Posterior cingulate gyrus (tissue), 11 donors: ENCODE data around the gene CLN6.
"Not testable (repeated sequence)": the region's sequence is repeated elsewhere in the genome, so short reads cannot be mapped to it uniquely, and the experiment has no call there.

Experiments used
- DNase-seq, 10 donors: peaks; one replicate each; pipeline versions ENCODE4 v3.0.0 to v3.0.0-alpha.2; 2020 to 2021; ENCODE audit warnings: mixed read lengths in 3 of 10
- intact Hi-C: fragments of 100-400 bp; cut with DNase I; formaldehyde crosslinking; loops from one replicate; pipeline ENCODE4 v1.15.1; 2023

The CLN6 gene

DNA sequence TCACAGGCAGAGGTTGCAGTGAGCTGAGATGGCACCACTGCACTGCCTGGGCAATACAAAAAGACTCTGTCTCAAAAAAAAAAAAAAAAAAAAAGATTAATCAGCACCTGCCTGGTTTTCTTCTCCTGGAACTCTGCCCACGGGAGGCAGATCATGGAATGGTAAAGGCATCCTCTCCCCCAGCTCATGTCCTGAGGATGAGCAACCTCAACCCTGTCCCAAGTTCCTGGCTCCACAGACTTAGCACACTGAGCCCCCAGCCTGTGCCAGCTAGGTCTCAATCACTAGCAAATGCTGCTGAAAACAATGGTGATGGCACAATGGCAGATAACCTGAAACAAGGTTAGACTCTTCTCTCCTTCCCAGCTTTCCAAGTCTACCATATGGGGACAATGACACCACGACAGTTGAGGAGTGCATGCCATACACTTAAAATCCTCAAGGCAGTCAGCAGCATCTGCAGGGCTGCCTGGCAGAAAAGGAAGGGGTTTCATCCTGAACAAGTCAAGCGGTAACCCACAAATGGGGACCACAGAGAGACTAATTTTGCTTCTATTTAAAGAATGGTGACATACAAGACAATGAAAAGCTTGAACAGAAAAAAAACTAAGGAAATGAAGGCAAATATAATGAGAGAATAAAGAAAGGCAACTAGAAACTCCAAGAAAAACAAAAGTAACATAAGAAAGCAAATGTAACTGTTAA is 4.8 kb downstream of the CLN6 start:
- no peak for DNase-seq
- intact Hi-C loops, result no loop called here

DNA sequence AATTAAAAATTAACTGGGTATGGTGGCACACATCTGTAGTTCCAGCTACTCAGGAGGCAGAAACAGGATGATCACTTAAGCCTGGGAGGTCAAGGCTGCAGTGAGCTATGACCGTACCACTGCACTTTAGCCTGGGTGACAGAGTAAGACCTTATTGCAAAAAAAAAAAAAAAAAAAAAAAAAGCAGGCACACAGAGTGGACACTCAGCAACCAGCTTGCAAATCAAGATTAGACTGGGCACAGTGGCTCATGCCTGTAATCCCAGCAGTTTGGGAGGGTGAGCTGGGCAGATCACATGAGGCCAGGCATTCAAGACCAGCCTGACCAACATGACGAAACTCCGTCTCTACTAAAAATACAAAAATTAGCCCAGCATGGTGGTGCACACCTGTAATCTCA is 5.4 kb downstream of the CLN6 start:
- DNase-seq, result no peak
- intact Hi-C loops, result no loop called here

DNA sequence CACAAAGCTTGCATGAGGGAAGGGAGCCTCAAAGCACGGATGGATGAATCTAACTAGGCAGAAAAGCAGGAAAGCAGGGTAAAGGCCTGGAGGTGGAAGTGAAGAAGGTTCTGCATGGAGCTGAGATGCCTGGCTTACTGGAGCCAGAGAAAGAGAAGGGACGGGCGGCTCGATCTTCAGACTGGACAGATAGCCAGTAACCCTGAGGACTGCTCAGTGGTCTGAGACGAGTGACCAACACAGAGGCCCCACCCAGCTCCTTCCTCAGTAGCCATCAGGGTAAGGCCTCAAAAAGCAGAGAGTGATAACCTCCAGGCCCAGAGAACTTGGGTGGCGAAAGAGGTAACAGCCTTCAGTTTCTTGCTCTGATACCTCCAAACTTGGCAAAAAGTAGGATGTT is 6.4 kb downstream of the CLN6 start:
- DNase-seq, result peak in 1 of 10 donors; percentile 15

GRCh38 chr15:68222432-68222743 is 7.1 kb downstream of the CLN6 start:
- intact Hi-C loops, result not testable (repeated sequence)
- DNase-seq, result peak in 2 of 10 donors; percentile 39 to 83

More for the DNA sequence above, 6.4 kb downstream of the CLN6 start:
- intact Hi-C loops, result no loop called here

DNA sequence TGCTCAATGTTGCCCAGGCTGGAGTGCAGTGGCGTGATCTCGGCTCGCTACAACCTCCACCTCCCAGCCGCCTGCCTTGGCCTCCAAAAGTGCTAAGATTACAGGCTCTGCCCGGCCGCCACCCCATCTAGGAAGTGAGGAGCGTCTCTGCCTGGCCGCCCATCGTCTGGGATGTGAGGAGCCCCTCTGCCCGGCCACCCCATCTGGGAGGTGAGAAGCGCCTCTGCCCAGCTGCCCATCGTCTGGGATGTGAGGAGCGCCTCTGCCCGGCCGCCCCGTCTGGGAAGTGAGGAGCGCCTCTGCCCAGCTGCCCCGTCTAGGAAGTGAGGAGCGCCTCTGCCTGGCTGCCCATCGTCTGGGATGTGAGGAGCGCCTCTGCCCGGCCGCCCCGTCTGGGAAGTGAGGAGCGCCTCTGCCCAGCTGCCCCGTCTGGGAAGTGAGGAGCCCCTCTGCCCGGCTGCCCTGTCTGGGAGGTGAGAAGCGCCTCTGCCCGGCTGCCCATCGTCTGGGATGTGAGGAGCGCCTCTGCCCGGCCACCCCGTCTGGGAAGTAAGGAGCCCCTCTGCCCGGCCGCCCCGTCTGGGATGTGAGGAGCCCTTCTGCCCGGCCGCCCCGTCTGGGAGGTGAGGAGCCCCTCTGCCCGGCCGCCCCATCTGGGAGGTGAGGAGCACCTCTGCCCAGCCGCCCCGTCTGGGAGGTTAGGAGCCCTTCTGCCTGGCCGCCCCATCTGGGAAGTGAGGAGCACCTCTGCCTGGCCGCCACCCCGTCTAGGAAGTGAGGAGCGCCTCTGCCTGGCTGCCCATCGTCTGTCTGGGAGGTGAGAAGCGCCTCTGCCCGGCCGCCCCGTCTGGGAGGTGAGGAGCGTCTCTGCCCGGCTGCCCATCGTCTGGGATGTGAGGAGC is 7.7 kb downstream of the CLN6 start:
- intact Hi-C loops, result not testable (repeated sequence)

GRCh38 chr15:68220967-68221366 is 8.6 kb downstream of the CLN6 start:
- no peak for DNase-seq

More for the DNA sequence above, 7.7 kb downstream of the CLN6 start:
- peak in 3 of 10 donors; percentile 52 to 69 (median 64) for DNase-seq

DNA sequence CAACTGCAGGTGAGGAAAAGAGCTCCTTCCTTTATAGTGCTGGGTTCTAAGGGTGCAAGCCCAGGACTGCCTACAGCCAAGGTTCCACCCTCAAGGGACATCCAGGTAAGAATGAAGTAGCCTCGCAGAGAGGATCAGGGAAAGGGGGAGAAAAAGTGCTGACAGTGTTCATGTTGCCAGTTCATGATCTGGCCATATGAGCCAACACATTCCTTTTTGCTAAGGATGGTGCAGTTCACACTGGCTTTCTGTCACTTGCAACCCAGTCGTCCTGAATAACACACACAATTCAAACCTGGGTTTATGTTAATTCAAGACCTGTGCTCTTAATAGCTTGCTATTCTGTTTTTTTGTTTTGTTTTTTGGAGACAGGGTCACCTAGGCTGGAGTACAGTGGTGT is 9.0 kb downstream of the CLN6 start:
- intact Hi-C loops, result no loop called here
- no peak for DNase-seq

More at GRCh38 chr15:68220967-68221366, 8.6 kb downstream of the CLN6 start:
- intact Hi-C loops, result no loop called here

DNA sequence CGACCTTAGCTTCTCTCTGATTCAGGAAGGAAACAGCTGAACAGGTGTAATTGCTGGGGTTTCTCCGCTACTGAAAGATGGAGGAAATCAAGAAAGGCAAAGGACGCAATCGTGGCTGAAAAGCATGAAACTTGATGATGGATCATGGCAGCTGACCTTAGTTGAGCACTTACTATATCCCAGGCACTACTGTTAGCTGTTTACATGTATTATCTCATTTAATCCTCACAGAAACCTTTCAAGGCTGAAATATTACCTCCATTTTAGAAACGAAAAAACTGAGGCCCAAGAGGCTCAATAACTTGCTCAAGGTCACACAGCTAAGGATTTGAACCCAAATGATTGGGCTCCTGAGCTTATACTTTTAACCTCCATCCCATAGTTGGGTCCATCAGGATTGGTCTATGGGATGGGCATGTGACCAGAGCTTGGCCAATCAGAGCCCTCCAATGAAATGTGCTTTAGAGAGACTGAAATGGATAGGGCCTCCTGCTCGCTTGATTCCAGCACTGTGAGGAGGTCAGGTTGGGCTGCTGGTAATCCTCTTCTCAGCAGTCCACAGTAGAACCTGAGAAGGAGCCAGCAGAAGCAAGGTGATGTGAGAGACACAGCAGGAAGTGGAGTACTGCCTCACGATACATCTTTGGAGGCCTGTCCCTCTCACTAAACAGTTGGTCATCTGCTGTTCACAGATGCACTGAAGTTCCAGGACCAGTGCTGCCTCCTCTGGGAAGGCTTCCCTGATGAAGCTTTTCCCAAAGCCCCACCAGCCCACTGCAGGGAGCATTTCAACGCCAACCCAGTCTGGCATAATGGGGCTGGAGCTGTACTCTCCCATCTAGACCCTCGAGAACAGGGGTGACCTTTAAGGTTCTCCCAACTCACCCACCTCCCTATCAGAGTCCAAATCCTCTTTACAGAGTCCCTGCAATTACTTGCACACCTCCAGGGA is 10.4 kb downstream of the CLN6 start:
- peak in 2 of 10 donors; percentile 19 to 21 for DNase-seq
- intact Hi-C loops, result no loop called here

DNA sequence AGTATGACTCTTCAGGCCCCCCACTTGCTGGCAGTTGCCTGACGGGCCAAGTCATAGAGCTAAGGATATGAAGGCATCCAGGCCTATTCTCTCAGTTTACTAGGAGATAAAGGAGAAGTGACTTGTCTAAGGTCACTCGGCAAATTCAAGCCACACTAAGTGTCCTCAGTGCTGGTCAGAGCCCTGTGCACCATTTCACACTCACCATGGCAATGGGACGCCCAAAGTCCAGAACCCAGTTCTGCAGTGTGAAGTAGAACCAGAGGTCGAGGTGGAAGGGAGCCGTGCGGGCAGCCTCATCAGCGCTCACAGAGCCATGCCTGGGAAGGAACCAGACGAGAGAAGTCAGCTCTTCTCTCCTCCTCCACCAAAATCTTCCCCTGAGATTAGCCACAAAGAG is 11.2 kb downstream of the CLN6 start:
- DNase-seq, result peak in 1 of 10 donors; percentile 19
- intact Hi-C loops, result no loop called here

DNA sequence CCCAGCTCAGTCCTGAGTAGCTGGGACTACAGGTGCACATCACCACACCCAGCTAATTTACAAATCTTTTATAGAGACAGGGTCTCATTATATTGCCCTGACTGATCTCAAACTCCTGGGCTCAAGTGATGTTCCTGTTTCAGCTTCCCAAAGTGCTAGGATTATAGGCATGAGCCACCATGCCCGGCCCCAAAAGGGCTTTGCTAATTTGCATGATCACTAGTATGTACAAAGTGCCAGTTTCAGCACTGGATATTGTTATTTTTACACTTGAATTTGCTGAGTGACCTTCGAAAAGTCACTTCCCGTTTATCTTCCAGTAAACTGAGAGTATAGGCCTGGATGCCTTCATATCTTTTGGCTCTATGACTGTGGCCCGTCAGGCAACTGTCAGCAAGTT is 12.2 kb downstream of the CLN6 start:
- peak in 1 of 10 donors; percentile 24 for DNase-seq
- intact Hi-C loops, result no loop called here

DNA sequence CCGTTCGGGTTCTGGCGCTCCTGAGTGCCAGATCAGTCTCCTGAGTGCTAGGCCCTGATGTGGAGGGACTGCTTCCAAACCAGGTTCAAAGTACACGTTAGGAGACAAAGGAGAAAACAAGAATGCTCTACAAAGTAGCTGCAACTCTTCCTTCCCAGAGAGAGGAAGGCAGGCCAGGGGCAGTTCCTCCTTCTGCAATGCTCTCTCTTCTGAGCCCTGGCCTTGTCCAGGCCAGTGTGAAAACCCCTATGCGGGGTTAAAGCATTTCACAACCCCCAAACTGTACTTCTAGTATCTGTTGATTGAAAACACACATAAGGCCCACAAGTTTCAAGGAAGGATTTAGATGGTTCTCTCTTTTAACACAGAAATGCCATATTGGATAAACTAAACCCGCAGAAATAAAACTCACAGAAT is 14.7 kb downstream of the CLN6 start:
- peak in 1 of 10 donors; percentile 29 for DNase-seq
- intact Hi-C loops, result no loop called here

GRCh38 chr15:68213991-68214837 is 15.3 kb downstream of the CLN6 start:
- intact Hi-C loops, result no loop called here
- DNase-seq, result peak in 2 of 10 donors; percentile 18 to 69

GRCh38 chr15:68213491-68213845 is 16.1 kb downstream of the CLN6 start:
- intact Hi-C loops, result not testable (repeated sequence)
- DNase-seq, result peak in 3 of 10 donors; percentile 47 to 80 (median 70)

- peak in 3 of 10 donors; percentile 31 to 65 (median 61) for DNase-seq
- intact Hi-C loops, result loop anchor here (2.0 kb wide), 1 partner anchor 349 kb away; no protein-coding TSS in a partner anchor
Measured at GRCh38 chr15:68211656-68212320, 17.7 kb downstream of the CLN6 start.

GRCh38 chr15:68210821-68211655 is 18.5 kb downstream of the CLN6 start:
- peak; percentile 77 to 98 (median 86) for DNase-seq
- intact Hi-C loops, result loop anchor here (2.0 kb wide), 1 partner anchor 348 kb away; no protein-coding TSS in a partner anchor

- peak in 2 of 10 donors; percentile 53 to 75 for DNase-seq
- intact Hi-C loops, result loop anchor here (2.0 kb wide), 1 partner anchor 348 kb away; no protein-coding TSS in a partner anchor
Measured at GRCh38 chr15:68210409-68210756, 19.1 kb downstream of the CLN6 start.

GRCh38 chr15:68209735-68210408 is 19.7 kb downstream of the CLN6 start:
- intact Hi-C loops, result loop anchor here (2.0 kb wide), 1 partner anchor 347 kb away; no protein-coding TSS in a partner anchor
- DNase-seq, result peak in 2 of 10 donors; percentile 67 to 68
